Stimulated activated naive CD8-positive, alpha-beta T cell treated with anti-CD3 and anti-CD28 coated beads, Interleukin-15, Interleukin-2, amounts not matched to agents 100 U/mL and 50 U/mL, for 24 hours (primary cell): ENCODE results near the gene GLIS1.

Experiments used
- ATAC-seq: fragments of 150-1000 bp; cut with Tn5 transposase; one replicate; pipeline ENCODE4 v1.10.0; 2021
- DNase-seq: peaks from one replicate; pipeline ENCODE4 v3.0.0; 2021

GLIS1 gene

DNA sequence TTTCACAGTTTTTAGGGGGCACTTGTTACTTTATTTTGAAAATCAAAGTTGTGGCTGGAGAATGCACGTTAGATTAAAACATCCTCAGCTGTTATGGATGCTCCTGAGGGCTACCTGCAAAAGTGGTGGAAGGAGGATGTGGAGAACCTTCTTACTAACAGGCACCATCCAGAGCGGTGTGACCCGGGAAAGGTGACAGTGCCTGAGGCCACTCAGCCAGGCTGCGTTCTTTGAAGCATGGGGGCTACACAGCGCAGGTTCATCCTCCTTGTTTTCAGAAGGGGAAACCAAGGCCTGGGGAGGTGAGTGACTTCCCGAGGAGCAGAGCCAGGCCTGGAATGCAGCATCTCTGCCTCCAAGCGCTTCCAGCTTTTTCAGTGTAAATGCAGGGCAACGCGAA is 255.8 kb downstream of the GLIS1 start:
- DNase-seq (no peak), ATAC-seq (no peak)

DNA sequence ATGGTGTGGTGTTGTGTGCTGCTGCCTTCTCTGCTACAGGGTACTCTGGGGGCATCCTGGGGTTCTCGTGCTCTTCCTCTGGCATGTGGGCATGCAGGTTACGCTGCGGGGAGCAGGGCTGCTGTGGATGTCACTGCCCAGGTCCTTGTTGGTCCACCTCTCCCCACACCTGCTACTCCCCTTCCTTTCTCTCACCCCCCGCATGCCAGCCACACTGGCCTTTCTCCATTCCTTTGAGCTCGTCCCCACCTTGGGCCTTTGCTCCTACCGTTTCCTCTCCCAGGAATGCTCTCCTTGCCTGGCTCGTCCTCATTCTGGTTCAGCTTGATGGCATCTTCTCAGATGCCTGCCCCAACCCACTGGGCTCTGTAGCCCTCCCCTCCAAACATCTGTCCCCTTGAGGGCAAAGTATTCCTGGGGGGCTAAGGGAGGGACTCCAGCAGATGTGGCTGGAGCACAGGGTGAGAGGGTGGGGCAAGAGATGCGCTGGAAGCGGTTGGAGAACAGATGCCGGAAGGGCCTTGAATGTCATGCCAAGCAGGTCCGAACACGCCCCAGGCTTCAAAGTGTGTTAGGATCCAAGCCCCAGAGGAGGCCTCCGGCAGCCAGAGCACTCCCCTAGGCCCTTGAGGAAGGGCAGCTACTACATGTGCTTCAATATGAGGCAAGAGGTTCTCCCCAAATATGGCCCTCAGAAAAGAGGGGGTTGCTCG is 256.4 kb downstream of the GLIS1 start:
- DNase-seq (no peak), ATAC-seq (no peak)

DNA sequence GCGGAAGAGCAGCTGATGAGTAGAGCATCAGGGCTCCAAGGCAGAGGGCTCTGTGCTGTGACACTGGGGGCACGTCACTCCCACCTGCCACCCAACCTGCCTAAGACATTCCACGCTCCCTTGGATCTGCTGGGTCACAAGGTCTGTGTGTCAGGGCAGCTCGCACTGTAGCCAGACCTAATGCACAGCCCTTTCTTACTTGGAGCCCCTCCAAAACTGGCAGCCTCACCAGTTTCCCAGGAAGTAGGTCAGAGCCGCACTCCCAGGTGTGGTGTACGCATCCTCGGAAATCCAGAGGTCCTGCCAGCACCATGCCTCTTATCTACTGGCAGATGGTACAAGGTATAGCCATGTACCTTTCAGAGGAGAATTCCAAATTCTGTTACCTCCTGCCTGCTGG is 257.5 kb downstream of the GLIS1 start:
- no peak for ATAC-seq
- no peak for DNase-seq

DNA sequence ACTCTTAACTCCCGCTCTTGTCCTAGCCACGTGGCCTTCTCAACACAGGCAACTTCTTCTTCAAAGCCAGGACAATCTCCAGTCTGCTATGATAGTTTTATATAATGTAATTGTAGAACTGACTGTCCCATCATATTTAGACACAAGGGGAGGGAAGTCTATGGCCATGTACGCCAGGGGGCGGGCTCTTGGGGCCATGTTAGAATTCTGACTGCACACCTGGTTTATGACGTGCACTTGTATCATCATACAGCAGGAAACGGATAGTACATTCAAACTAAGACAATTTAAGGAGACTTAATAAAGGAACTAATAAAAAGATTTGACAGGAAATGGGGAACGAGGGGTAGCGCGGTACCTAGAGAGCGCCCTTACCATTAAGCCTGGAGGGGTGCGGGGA is 258.3 kb downstream of the GLIS1 start:
- DNase-seq, result no peak
- no peak for ATAC-seq

DNA sequence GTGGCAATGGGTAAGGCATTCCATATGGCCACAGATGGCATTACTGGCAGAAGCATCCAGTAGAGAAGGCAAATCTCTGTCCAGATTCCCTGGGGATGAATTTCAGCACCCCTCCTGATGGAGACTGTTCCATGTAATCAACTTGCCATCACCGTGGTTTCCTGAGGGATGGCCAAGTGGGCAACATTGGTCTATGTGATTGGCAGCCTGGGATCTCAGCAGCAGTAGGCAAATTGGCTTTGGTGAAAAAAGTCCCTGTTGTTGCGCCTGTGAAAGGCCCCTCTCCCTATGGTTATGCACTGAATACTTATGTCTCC is 260.5 kb downstream of the GLIS1 start:
- no peak for DNase-seq

DNA sequence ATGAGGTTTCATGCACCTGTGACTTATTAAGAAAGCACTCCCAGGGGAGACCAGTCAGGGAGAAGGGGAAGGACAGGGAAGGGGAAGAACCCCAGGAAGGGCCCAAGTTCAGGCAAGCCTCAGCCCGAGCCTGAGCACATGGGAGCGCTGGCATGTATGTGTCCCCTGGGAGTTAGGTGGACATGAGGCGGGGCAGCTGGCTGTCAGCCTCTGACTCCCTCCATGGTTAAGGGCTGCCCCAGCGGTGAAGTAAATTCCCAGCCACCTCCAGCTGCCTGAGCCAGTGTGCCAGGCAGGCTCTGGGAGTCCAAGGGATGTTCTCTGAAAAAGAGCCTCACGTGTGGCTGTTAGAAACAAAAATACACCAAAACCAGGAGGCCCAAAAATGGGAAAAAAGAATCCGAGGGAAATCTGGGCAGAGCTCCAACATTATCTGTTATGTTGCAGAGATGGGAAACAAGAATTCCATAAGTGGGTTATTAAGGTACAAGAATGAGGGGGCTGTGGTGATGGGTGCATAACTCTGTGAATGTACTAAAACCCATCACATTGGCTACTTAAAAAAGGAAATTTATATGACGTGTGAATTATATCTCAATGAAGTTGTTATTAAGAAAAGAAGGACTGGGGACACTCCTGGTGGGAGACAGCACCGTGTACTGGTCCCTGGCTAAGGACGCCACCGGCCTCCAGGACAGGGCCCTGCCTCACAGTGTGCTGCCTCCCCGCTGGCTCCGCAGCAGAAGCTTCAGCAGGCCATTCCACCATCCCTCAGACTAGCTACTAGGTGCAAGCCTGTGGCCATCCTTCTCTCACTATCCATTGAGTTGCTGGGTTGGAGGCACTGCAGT is 261.1 kb downstream of the GLIS1 start:
- ATAC-seq, result no peak

More for the DNA sequence above, 260.5 kb downstream of the GLIS1 start:
- no peak for ATAC-seq

GRCh38 chr1:53476579-53476978 is 262.4 kb downstream of the GLIS1 start:
- DNase-seq (no peak), ATAC-seq (no peak)

More for the DNA sequence above, 261.1 kb downstream of the GLIS1 start:
- no peak for DNase-seq

- no peak for ATAC-seq
Measured at GRCh38 chr1:53475664-53476063, 263.3 kb downstream of the GLIS1 start.

GRCh38 chr1:53473463-53473862 is 265.5 kb downstream of the GLIS1 start:
- DNase-seq (no peak), ATAC-seq (no peak)

More at GRCh38 chr1:53475664-53476063, 263.3 kb downstream of the GLIS1 start:
- DNase-seq, result no peak

GRCh38 chr1:53471000-53471399 is 268.0 kb downstream of the GLIS1 start:
- ATAC-seq (no peak), DNase-seq (no peak)

DNA sequence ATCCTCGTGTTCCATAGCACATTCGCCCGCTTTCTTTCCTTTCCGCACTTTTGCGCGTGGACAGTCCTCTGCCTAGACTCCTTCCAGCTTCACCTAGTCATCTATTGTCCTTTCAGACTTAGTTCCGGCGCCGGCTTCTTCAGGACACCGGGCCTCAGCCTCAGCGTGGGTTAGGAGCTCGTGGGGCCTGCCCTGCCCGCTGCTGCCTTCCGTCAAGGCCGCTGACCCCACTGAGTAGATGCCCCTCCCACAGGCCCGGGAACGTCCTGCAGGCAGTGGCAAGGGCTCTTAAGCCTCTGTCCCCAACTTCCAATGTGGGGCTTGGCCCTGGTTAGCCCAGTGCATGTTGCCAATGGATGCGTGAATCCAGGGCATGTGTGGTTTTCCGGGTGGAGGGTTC is 268.4 kb downstream of the GLIS1 start:
- no peak for DNase-seq

DNA sequence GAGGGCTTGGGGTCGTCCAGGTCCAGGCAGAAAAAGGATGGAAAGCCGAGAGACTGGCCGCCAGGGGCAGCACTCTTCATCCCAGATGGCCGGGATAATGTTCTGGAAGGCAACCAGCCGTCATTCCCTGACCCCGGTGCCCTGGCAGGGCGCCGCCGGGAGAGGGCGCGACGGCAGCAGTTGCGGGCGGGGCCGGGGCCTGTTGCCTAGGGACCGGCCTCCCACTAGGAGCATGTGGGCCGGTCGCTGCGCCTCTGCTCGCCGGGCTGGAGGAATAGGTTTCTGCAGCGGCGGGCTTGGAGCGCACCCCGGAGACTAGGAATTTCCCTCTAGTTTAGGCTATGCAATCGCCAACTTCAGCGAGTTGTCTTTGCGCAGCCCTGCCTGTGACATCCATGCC is 268.8 kb downstream of the GLIS1 start:
- DNase-seq (no peak), ATAC-seq (no peak)

More for the DNA sequence above, 268.4 kb downstream of the GLIS1 start:
- ATAC-seq, result no peak

DNA sequence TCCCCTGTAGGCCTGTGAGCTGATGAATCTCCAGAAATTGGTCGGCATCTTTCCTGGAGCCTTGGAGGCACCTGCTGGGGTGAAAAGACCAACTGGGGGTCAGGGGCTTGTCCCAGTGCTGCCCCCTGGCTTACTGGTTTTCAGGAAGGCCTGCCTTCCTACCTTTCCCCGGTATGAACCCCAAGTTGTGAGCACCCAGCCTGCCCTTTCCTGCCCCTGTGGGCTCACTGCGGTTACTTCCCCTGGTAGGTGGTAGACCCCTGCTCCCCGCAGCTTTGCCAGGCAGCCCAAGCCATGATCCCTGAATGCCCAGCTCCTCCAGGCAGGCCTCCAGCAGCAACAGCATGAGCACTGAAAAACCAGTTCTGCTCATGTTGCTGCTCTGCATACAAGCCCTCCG is 269.6 kb downstream of the GLIS1 start:
- no peak for DNase-seq

GRCh38 chr1:53468374-53468773 is 270.6 kb downstream of the GLIS1 start:
- ATAC-seq (no peak), DNase-seq (no peak)

More for the DNA sequence above, 269.6 kb downstream of the GLIS1 start:
- ATAC-seq, result no peak

DNA sequence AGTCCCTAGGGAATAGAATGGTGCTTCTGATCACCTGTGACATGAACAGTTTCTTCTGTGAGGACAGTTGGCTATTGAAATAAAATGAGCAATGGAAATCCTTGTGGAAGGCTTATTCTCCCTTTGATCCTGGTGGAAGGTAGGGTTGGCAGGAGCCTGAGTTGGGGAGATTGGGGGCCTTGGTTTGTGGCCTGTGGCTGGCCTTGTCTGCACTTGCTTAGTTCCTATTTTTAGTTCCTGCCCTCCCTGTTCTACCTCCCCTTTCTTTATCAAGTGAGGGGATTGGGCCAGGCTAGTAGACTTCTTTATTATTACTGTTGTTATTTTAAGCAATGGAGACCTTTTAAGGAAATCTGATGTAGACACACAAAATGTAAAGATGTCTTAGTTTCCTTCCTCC is 271.6 kb downstream of the GLIS1 start:
- no peak for DNase-seq
- ATAC-seq, result no peak

- ATAC-seq (no peak), DNase-seq (no peak)
Measured at GRCh38 chr1:53465023-53465957, 273.7 kb downstream of the GLIS1 start.

DNA sequence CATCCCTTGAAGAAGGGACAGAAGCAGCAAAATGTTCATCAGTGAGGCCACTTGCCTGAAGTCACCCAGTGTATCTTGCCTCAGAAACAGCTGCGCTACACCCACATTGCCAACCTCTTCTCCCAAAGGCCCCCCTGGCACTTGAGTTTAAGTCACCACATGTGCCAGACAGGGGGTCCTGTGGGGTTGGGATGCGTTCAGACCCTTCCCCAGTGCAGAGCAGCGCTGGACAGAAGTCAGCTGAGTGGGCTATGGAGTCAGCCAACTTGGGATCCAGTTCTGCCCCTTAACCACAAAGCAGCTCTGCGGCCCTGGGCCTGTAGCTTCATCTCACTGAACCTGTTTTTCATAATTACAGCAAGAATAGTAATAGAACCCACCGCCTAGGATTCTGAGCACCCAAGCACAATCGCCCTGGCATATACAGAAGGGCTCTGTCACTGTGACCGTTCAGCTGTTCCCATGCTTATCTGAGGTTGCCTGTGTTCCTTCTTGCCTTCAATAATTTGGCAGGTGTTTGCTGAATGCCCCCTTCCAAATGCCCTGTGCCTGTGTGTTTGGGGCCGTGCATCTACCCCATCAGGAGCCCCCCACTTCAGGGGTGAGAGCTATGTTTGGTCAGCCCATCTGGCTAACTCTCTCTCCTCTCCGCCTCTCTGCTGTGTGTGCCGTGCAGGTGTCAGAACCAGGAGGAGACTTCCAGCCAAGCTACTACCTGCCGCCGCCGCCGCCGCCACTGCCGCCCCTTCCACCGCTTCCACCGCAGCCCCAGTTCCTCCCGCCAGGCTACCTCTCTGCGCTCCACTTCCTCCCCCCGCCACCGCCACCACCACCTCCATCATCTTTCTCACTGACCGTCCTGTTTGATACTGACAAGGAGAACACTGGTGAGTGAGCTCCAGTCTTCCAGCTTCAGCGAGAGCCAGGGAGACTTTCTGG is 274.7 kb downstream of the GLIS1 start:
- no peak for ATAC-seq
- no peak for DNase-seq

DNA sequence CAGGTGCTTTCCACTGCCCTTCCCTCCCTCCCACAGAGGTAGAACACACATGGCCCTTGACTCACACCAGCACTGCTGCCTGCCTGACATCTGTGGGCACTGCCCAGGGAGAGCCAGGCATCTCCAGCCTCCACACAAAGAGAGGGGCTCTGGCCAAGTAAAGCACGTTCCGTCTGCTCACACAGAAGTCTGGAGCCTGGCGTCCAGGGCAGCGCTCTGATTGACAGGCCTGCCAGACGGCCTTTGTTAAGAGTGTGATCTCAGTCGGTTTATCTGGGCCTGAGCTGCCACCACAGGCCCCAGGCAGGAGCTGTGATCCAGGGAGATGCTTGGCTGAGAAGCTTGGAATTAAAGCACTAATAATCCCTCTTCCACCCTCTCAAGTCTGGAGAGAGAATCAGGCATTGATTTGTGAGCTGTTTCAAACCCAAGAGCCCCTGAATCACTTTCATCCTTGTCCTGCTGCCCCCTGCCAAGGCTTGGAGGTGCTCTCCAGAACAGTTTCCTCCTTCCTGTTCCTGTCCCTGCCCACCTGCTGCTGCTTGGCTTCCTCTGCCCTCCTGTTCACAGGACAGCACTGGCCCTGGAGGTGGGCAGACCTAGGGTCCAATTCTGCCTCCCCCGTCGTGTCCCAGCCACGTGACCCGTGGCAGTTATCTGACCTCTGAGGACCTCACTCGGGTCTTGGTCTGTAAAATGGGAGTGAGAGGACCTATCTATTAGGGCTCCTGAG is 276.0 kb downstream of the GLIS1 start:
- ATAC-seq, result no peak
- DNase-seq, result no peak

- DNase-seq, result no peak
- ATAC-seq, result no peak
Measured at GRCh38 chr1:53462193-53462592, 276.8 kb downstream of the GLIS1 start.

DNA sequence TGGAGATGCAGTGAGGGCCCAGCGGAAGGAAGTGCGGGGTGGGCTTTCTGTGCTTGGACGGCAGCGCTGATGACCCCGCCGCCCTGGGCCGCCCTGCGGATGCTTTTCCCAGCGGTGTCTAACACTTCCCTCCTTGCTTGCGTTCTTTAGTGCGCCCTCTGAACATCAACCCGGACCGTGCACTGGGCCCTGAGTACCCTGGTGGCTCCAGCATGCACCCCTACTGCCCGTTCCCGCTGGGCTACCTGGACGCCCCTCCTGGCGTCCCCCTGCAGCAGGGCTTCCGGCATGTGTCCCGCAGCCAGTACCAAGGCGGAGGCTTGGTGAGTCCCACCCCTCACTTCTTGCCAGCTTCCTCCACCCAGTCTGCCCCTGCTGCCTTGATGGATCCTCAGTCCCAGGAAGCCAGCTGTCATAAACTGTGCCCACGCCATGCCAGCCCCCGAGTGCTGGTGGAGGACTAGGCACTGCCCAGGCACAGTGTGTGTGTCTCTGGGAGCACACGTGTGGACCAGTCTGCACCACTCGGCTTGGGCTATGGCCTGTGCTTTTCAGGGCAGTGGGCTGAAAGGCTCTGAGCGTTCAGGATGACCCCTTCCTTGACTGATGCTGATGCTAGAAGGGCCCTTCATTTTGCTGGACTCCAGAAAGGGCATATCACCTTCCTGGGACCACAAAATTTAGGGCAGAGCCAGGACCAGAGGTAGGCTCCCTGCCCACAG is 277.5 kb downstream of the GLIS1 start:
- ATAC-seq (no peak), DNase-seq (no peak)
